ENCODE results near the gene HYDIN.
"Not testable (repeated sequence)": the region's sequence is repeated elsewhere in the genome, so short reads cannot be mapped to it uniquely, and the experiment has no call there.

Gene HYDIN

DNA sequence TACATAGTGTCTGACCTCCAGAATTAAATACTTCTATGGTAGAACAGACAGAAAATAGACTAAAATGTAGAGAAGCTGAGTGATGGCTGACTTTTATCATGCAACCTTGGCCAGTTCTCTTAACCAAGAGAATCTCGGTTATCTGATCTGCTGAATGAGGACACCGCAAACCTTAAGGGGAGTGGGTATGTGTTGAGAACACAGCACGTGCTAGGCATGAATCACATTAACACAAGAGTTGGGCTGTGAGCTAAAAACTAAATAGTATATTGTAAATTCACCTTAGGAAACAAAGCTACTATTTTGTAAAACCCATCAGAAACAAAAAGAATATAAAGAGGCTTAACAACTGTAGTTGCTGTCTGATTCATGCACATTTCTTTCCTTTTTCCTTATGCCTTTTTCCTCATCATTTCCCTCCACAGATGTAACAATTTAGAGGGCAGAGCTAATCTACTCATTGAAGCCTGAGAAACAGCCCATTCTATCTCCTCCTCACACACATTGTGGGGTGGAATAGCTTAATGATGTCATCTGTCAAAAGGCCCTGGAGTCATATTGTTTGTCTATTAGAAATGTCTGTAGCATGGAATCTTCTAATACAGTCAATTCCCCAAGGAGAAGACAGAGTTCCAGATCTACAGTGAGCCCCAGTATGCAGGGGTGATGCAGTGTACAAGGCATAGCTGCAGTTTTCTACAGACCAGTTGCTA, 176.5 kb downstream of the HYDIN start:
- not testable (repeated sequence) for DNase-seq (ENCODE audit: low read depth); H3K4me3 ChIP-seq (ENCODE audit: low read length)

DNA sequence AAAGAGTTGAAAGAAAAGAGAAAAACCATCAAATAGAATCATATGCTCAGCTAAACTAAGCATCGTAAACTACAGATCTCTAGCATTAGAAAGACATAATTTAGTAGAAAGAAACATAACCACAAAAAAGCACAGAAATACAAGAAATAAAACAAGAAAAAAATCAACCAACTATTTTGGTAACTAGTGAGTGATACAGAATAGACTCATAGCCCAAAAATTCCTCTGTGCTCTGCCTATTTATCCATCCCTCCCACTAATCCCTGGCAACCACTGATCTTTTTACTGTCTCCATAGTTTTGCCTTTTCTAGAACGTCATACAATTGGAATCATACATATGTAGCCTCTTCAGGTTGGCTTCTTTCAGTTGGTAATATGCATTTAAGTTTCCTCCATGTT, 180.2 kb downstream of the HYDIN start:
- not testable (repeated sequence) for H3K4me3 ChIP-seq (ENCODE audit: low read length); DNase-seq (ENCODE audit: low read depth)

DNA sequence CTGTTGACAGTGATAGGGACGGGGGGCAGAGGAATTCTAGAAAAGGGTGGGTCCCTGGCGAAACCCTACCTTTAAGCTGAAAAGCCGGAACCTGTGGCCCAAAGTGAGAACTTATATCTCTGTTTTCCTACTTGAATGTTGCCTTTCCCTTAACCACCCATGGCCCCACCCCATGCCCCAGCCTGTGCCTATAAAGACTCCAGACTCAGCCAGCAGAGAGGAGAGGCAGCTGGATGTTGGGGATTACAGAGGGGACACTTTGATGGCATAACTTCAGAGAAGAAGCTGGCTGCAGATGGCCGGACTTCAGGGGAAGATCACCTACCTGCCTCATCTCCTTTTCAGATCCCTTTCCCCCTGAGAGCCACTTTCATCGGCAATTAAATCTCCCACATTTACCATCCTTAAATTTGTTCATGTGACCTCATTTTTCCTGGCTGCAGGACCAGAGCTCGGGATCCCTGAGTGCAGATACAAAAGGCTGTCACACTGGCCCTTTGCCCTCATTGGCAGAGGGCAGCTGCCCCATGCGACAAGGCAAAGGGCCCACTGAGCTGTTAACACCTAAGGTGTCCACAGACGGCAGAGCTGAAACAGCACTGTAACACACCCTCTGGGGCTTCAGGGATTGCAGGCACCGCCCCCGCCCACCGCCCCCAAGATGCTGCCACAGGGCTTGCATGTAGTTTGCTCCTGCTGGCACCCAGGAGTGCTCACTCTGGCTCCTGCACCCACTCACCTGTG, 191.0 kb downstream of the HYDIN start:
- H3K4me3 ChIP-seq (ENCODE audit: low read length); DNase-seq (ENCODE audit: low read depth): not testable (repeated sequence)

DNA sequence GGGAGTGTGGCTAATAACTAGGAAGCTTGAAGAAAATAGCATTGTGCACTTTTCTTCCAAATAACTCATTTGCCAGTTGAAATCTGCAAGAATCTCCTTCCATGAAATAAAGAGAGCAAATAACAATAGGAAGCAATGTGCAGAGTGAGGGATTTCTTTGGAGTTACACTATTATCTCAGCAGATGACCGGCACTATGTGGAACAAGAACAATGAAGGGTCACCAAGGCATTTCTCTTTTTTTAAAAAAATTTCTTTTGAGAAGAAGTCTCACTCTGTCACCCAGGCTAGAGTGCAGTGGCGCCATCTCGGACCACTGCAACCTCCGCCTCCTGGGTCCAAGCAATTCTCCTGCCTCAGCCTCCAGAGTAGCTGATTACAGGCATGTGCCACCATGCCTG, 192.1 kb downstream of the HYDIN start:
- not testable (repeated sequence) for DNase-seq (ENCODE audit: low read depth); H3K4me3 ChIP-seq (ENCODE audit: low read length)

DNA sequence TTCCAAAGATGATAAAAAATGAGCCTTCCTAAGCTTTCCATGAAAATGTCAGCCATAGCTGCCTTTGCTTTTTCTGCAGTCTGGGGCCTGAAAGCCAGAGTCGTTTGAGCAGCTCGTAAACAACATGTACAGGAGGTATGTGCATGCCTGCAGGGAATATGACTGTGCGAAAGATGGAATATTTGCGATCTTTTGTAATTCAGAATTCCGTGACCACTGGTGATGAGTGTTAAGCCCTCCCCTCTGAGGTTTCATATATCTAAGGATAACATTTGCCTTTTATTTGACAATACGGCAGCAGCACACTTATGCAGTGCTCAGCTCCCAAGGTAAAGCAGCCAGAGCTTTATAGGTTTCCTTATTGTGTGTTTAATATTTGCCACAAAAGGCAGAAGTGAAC, 192.5 kb downstream of the HYDIN start:
- not testable (repeated sequence) for H3K4me3 ChIP-seq (ENCODE audit: low read length); DNase-seq (ENCODE audit: low read depth)

DNA sequence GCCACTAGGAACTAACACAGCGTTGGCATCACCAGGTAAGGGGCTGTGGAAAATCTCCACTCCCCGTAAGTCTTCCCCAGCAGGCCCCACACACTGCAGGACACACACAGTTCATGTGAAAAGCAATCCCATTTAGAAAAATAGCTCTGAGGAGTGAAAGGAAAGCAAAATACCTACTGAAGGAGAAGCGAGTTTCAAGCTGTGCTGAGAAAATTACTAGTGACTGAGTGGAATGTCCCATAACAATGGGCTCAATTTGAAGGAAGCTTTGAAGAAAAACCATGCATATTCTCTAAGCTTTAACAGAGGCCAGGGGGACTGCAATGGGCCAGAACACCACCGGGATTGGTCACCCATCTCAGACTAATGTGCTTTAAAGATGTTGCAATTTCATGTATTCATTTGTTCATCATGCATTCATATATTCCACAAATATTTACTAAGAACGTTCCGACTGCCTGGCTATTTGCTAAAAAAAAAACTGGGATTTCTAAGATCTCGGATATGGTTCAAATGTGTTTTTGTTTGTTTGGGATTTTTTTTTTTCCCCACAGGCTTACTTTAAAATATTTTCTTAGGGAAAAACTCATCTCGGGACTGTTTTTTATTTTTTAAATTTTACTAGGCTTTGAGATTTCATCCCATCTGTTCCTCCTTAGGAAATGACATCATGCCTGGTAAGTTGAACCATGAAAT, 202.3 kb downstream of the HYDIN start:
- not testable (repeated sequence) for H3K4me3 ChIP-seq (ENCODE audit: low read length); DNase-seq (ENCODE audit: low read depth)

DNA sequence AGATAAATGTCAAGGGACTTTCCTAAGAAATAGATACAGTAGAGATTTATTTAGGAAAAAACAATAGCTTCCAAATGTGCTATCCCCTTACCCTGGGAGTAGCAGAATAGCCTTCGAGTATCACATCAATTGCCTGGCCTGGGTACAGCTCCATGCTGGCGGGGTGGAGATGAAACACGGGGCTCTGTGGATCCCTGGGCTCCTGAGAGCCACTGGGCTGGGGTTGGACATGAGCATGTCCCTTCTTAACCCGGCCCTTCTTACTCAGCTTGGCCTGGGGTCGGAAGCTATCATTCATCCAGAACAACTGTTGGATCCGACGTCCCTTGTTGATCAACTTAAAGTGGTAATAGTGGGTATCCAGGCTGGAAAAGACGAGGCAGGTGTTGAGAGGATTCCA, 203.0 kb downstream of the HYDIN start:
- not testable (repeated sequence) for DNase-seq (ENCODE audit: low read depth); H3K4me3 ChIP-seq (ENCODE audit: low read length)

DNA sequence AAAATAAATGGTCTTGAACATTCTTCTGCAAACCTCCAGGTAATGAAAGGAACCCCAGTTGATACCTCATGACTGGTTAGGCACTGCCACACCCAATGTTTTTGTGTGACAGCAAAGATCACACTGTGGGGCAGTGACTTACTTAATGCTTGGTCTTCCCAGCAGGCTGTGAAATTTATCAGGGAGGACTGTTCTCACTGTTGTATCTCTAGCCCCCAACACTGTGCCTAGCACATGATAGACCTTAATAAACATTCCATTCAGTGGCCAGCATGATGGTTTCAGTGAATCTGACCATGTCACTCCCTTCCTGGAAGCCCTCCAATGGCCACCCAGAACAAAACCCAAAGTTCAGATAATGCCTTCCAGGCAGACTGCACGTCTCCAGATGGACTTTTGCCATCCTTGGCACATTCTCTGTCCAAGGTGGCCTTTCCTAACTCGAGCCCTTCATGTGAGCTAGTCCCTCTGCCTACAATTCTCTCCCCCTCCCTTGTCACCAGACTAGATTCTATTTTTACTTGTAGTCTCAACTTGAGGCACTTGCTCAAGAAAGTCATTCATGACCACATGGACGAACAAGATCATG, 206.6 kb downstream of the HYDIN start:
- DNase-seq (ENCODE audit: low read depth); H3K4me3 ChIP-seq (ENCODE audit: low read length): not testable (repeated sequence)

DNA sequence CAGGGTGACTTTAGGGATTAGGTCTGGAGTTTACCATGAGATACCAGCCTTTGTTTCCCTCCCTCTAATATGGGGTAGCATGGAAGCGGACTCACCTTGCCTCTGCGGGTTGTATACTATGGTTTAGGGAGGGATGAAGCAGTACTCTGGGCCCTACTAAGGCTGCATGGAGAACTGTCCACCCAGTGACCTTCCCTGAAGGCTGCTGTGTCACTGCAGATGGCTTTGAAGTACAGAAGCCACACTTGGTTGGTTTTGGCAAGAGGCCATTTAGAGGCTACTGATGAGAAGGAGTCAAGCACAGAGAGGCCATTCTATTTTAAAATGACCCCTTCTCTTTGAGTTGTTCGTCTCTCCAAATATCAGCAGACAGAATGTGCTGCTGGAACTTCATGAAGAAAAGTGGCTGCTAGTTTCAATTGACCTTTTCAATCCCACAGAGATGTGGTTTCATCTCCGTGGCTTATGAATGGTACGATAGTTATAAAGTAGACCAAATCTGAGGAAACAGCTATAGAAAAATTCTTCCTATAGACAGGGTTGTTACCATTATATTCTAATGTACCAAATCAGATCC, 208.5 kb downstream of the HYDIN start:
- not testable (repeated sequence) for DNase-seq (ENCODE audit: low read depth); H3K4me3 ChIP-seq (ENCODE audit: low read length)

DNA sequence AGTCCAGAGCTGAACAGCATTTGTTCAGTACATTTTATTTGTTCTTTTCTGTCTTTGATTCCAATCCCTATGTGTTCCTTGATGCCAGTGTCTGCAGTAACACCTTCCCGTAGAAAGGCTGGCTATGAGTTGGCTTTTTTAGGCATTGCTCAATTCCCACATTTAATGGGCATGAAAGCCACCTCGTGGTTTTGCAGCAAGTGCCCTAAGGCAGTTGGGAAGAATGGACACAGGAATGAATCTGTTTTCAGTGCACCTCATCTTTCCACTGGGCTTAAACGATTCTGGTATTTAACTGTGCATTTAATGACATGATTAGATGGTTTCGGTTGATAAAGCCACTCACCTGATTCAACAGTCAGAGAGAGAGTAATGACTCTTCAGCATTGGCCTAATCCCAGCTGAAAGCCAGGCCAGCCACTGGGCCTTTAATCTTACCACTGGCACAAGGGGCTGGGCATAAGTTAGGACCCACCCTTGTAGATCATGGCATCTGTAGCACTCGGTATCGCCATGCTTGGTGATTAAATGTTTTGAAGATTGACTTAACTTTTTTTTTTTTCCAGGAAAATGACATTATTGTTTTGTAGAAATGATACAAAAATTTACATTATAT, 211.3 kb downstream of the HYDIN start:
- not testable (repeated sequence) for DNase-seq (ENCODE audit: low read depth); H3K4me3 ChIP-seq (ENCODE audit: low read length)

DNA sequence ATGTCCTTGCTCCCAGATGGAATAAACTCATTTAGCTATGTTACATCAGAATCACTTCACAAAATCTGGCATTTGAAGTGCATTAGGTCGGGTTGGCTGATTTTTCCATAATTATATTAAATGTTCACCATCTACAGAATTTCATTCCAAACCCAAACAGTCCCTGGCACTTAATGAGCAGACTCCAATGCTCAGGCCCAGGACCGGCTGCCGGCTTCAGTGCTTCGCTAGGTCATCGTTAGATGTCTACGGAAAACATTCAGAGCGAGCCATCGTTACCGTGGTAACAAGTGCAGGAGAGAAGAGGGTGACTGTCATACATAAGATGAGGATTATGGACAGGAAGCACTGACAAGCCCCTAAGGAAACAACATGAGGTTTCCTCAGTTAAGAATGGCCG, 215.1 kb downstream of the HYDIN start:
- H3K4me3 ChIP-seq (ENCODE audit: low read length); DNase-seq (ENCODE audit: low read depth): not testable (repeated sequence)

DNA sequence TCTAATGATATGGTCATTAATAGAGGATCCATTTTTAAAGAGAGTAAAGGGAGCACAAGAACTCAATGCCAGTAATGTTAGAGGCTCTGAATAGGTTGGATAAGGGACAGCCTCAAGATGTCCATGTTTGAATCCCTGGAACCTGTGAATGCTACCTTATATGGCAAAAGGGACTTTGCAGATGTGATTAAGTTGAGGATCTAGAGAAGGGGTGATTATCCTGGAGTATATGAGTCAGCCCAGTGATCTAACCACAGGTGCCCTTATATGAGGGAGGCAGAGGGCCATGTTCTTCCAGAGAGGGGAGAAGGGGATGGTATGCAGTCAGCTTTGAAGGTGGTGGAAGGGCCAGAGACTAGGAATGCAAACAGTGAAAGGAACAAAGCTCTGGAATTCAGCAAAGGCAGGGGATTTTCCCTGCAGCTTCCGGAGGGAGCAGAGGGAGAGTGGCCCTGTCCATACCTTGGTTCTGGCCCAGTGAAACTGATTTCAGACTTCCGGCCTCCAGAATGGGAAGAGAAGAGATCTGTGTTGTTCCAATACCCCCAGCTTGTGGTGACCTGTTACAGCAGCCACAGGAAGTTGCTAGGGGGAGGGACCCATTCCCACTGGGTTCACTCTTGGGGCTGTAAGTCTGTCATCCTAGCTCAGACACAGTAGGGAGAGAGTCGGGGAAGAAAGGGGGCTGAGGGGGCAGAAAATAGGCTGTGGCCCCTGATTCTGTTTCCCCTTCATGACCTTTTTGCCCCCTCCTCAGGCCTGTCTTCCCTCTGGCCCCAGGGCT, 220.9 kb downstream of the HYDIN start:
- not testable (repeated sequence) for DNase-seq (ENCODE audit: low read depth)

DNA sequence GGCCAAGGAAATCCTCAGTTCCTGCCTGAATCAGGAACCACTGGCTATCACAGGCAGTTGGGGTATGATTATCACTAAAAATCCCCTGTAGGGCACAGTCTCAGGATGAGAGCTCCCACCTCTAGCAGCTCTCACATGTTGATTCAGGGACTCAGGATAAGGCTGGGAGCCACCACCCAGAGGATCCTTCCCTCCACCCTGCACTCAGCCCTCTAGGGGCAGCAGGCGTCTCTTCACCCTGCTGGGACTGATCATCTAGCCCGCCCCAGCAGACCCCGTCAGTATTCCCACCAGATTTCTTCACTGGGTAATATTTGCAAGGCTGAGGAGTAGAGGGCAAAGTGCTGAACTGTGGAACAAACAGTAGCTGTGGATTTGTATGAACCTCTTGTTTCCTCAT, 224.0 kb downstream of the HYDIN start:
- H3K4me3 ChIP-seq (ENCODE audit: low read length), result not testable (repeated sequence)

More for the DNA sequence above, 220.9 kb downstream of the HYDIN start:
- not testable (repeated sequence) for H3K4me3 ChIP-seq (ENCODE audit: low read length)

More for the DNA sequence above, 224.0 kb downstream of the HYDIN start:
- DNase-seq (ENCODE audit: low read depth), result not testable (repeated sequence)

Measured in retinal pigment epithelial cell (primary cell).